Activated effector memory CD4-positive, alpha-beta T cell treated with anti-CD3 and anti-CD28 coated beads, Interleukin-2, amount 50 U/mL, for 16 hours (primary cell): ENCODE results near the gene GRIN3A.
"Not testable (repeated sequence)": the region's sequence is repeated elsewhere in the genome, so short reads cannot be mapped to it uniquely, and the experiment has no call there.

Source experiments
- DNase-seq: peaks from one replicate; pipeline ENCODE4 v3.0.0-alpha.2; 2020

GRIN3A gene

GRCh38 chr9:101738566-101739183, at the start of gene GRIN3A:
GRIN3A (minus strand) TSS chr9:101738647; CDS start chr9:101737979, 668 bp downstream.
- no peak for DNase-seq

GRCh38 chr9:101787891-101788290, 49.4 kb upstream of the GRIN3A start:
- DNase-seq = no peak

GRCh38 chr9:101778332-101778731, 39.9 kb upstream of the GRIN3A start:
- no peak for DNase-seq

GRCh38 chr9:101764472-101764871, 26.0 kb upstream of the GRIN3A start:
- DNase-seq = no peak

GRCh38 chr9:101758304-101758930, 20.0 kb upstream of the GRIN3A start:
- no peak for DNase-seq

- DNase-seq = no peak
These were observed 15.3 kb upstream of the GRIN3A start for GRCh38 chr9:101753716-101754115.

GRCh38 chr9:101751895-101752294, 13.4 kb upstream of the GRIN3A start:
- no peak for DNase-seq

GRCh38 chr9:101739311-101739710, 864 bp upstream of the GRIN3A start:
- no peak for DNase-seq

GRCh38 chr9:101737705-101738565, 512 bp downstream of the GRIN3A start:
- no peak for DNase-seq

GRCh38 chr9:101737165-101737704, 1.2 kb downstream of the GRIN3A start:
- DNase-seq = no peak

GRCh38 chr9:101736717-101737116, 1.7 kb downstream of the GRIN3A start:
- no peak for DNase-seq

GRCh38 chr9:101731429-101731828, 7.0 kb downstream of the GRIN3A start:
- DNase-seq = no peak

- no peak for DNase-seq
These were observed 10.6 kb downstream of the GRIN3A start for GRCh38 chr9:101727612-101728524.

GRCh38 chr9:101724271-101724670, 14.2 kb downstream of the GRIN3A start:
- not testable (repeated sequence) for DNase-seq

GRCh38 chr9:101718192-101718591, 20.3 kb downstream of the GRIN3A start:
- no peak for DNase-seq

- DNase-seq = no peak
These were observed 21.8 kb downstream of the GRIN3A start for GRCh38 chr9:101716629-101717028.

GRCh38 chr9:101711330-101711941, 27.0 kb downstream of the GRIN3A start:
- DNase-seq = no peak

GRCh38 chr9:101708855-101709254, 29.6 kb downstream of the GRIN3A start:
- DNase-seq = no peak

- DNase-seq = no peak
These were observed 30.7 kb downstream of the GRIN3A start for GRCh38 chr9:101707721-101708120.

- no peak for DNase-seq
These were observed 31.4 kb downstream of the GRIN3A start for GRCh38 chr9:101706997-101707396.

GRCh38 chr9:101706261-101706798, 32.1 kb downstream of the GRIN3A start:
- DNase-seq = no peak
